H1 (cell line): Measurements from ENCODE around the gene TRAF6.

ENCODE experiments used
- EP300 ChIP-seq, 2 experiments: IDR thresholded peaks; 1 replicate in 1 of 2; 2 replicates in 1 of 2; pipeline ENCODE4 v1.6.1; 2011 to 2012; ENCODE audit warnings: low read depth in 2 of 2, low read length in 2 of 2, mild to moderate bottlenecking in 2 of 2, borderline replicate concordance in 1 of 2, inconsistent platforms in 1 of 2, moderate library complexity in 1 of 2
- GABPA ChIP-seq: IDR thresholded peaks from 2 replicates; pipeline ENCODE4 v1.6.1; 2011; ENCODE audit warnings: mild to moderate bottlenecking, low read length, moderate library complexity, borderline replicate concordance; ENCODE audit not compliant: insufficient read depth
- NANOG ChIP-seq: IDR thresholded peaks from 2 replicates; pipeline ENCODE4 v1.6.1; 2011; ENCODE audit warnings: low read length, low read depth, mild to moderate bottlenecking, inconsistent platforms; ENCODE audit not compliant: insufficient read depth, poor library complexity, severe bottlenecking
- POLR2AphosphoS5 ChIP-seq: IDR thresholded peaks from 2 replicates; pipeline ENCODE4 v1.6.1; 2011; ENCODE audit warnings: low read depth, low read length
- POU5F1 ChIP-seq: IDR thresholded peaks from 2 replicates; pipeline ENCODE4 v1.6.1; 2011; ENCODE audit warnings: low read depth, mild to moderate bottlenecking, low read length, moderate library complexity
- RBBP5 ChIP-seq: IDR thresholded peaks from 2 replicates; pipeline ENCODE4 v1.7.1; 2012; ENCODE audit warnings: low read depth, mild to moderate bottlenecking, inconsistent platforms, low read length, moderate library complexity, borderline replicate concordance
- RFX5 ChIP-seq: IDR thresholded peaks from 2 replicates; pipeline ENCODE4 v1.6.1; 2011; ENCODE audit warnings: low read depth, low read length, improper control_type of control experiment, borderline replicate concordance
- TBP ChIP-seq: IDR thresholded peaks from 2 replicates; pipeline ENCODE4 v1.6.1; 2011; ENCODE audit warnings: low read depth, low read length, improper control_type of control experiment
- TF ChIP-seq, protein P1 (sequence below), 3 experiments: IDR thresholded peaks; 1 replicate in 2 of 3; 2 replicates in 1 of 3; pipeline versions ENCODE4 v1.5.1 to v1.6.1; 2011; ENCODE audit warnings: low read length in 3 of 3, mild to moderate bottlenecking in 3 of 3, inconsistent platforms in 2 of 3, low read depth in 1 of 3, moderate library complexity in 1 of 3; ENCODE audit not compliant: insufficient read depth in 1 of 3; ENCODE audit errors: control extremely low read depth in 1 of 3
- TF ChIP-seq, protein P2 (sequence below): IDR thresholded peaks from 2 replicates; pipeline ENCODE4 v1.6.1; 2012; ENCODE audit warnings: inconsistent platforms

DNA sequence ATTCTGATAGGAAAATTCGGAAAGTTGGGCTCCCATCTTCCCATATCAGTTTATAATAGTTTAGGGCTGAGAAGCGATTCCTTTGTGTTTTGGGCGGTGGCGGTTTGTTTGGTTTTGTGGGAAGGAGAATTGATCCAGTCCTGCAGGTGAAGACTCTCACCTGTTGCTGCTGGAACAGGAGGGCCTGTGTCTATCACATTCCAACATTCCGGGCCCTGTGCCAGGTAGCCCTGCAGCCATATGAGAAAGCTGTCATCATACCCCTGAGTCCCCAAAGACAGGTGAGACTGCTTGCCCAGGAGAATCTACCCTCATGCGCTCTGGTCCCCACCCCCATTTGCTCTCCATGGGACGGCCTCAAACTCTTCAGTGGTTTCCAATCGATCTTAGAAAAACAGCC, 62.1 kb downstream of the TRAF6 start:
- TF ChIP-seq NANOG: no peak
- no peak for TF ChIP-seq EP300 (IDR thresholded peaks at IDR 0.05; ENCODE audit: borderline replicate concordance in 1 of 2, low read depth in 2 of 2, low read length in 2 of 2)
- TF ChIP-seq TBP: no peak
- TF ChIP-seq, protein P1, sequence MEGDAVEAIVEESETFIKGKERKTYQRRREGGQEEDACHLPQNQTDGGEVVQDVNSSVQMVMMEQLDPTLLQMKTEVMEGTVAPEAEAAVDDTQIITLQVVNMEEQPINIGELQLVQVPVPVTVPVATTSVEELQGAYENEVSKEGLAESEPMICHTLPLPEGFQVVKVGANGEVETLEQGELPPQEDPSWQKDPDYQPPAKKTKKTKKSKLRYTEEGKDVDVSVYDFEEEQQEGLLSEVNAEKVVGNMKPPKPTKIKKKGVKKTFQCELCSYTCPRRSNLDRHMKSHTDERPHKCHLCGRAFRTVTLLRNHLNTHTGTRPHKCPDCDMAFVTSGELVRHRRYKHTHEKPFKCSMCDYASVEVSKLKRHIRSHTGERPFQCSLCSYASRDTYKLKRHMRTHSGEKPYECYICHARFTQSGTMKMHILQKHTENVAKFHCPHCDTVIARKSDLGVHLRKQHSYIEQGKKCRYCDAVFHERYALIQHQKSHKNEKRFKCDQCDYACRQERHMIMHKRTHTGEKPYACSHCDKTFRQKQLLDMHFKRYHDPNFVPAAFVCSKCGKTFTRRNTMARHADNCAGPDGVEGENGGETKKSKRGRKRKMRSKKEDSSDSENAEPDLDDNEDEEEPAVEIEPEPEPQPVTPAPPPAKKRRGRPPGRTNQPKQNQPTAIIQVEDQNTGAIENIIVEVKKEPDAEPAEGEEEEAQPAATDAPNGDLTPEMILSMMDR (IDR thresholded peaks at IDR 0.05; ENCODE audit: control extremely low read depth in 1 of 3, insufficient read depth in 1 of 3, low read depth in 1 of 3, low read length in 3 of 3): no peak
- TF ChIP-seq POU5F1: no peak
- TF ChIP-seq, protein P2, sequence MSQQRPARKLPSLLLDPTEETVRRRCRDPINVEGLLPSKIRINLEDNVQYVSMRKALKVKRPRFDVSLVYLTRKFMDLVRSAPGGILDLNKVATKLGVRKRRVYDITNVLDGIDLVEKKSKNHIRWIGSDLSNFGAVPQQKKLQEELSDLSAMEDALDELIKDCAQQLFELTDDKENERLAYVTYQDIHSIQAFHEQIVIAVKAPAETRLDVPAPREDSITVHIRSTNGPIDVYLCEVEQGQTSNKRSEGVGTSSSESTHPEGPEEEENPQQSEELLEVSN: no peak
- no peak for TF ChIP-seq GABPA
- TF ChIP-seq RBBP5: no peak
- TF ChIP-seq RFX5: no peak
- TF ChIP-seq POLR2AphosphoS5: no peak
